Activated T-cell treated with anti-CD3 and anti-CD28 coated beads for 1 hour (primary cell): ENCODE data around the gene NSUN6.
"Not testable (repeated sequence)": the region's sequence is repeated elsewhere in the genome, so short reads cannot be mapped to it uniquely, and the experiment has no call there.

Experiments
- DNase-seq: peaks from one replicate; pipeline ENCODE4 v3.0.0-alpha.2; 2020; ENCODE audit warnings: low read depth

The NSUN6 gene

DNA sequence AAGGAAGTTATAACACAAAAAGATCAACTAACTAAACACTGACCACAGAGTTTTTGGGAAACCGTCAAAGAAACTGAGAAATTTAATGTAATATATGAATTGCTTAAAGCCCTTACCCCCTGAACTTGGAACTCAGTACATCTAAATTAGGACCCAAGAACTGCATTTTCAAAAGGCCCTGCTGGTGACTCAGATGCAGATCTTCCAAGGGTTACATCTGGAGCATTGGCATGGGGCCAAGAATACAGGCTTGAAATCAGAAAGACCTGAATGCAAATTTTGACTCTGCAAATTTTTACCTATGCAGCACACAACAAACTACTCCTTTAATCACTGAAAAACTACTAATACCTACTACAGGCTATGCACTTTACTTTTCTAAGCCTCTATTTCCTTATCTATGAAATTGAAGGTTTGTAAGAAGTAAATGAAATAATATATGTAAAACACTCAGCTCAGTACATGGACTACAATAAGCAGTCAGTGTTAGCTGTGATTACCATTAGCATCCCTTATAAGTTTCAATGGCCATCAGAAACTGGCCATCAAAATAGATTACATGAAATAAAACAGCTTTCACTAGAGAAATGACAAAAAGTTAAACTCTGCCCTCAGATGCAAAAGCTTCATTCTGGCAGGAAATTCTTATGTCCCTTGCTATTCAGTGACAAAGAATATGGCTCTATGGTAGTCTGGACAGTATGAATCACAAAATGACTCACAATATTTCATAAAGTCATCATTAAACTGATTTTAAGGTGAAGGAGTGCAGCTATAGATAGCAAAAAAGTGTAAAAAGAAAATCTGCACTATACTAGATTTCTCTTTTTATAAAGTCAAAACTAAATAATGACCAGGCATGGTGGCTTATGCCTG, 43.6 kb downstream of the NSUN6 start:
- no peak for DNase-seq

DNA sequence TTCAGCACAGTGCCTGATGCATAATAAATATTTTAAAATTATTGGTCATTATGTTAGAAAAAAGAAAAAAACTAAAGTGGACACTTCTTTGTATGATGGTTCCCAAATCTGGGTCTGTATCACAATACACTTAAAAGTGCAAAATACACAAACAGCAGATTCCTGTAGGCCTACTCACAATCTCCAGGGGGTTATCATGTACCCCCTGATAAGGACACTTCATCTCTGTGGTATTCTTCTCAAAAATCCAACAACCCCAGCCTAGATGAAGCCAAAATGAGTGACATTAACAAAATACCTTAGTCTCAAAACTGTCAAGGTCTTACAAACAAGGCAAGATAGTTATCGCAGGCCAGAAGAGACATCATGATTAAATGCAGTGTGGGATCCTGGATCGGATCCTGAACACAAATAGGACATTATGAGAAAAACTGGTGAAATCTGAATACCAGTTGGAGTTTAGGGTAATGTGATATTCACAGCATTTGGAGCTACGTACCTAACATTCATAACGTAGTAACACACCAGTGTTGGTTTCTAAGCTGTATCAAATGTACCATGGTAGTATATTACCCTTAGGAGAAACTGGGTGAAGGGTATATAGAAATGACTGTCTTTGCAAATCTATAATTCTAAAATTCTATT, 45.2 kb downstream of the NSUN6 start:
- no peak for DNase-seq

DNA sequence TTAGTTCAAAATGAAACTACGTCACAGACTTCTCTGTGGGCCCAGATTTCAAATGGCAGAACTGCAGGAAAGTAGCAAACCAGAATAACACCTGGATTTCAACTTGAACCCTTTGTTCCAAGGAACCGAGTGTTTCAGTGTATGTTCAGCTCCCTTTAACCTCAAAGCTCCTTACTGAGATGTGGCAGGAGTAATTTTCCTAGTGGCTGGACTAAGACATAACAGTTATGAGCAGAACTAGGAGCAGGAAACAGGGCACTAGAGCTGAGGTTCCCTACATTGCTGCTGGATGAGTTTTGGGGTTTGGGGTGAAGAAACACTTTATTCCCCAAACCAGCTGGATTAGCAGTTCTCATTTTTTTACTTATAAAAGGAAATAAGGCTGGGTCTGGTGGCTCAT, 50.1 kb downstream of the NSUN6 start:
- no peak for DNase-seq

DNA sequence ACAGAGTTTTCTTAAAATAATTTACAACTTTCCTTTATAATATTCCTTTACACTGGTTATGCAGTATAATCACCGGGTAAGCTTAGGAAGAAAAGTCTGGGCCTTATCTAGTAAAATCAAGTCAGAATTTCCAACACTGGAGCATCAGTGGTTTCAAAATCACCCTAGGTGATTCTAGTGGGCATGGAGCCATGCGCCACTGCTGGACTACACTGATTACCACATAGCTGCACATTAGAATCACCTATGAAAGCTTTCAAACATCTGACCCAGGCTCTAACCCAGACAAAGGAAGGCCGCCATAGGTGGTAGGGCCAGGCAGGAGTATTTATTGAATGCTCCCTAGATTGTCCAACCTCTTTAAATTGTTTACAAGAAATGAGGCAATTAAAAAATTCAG, 52.0 kb downstream of the NSUN6 start:
- no peak for DNase-seq

DNA sequence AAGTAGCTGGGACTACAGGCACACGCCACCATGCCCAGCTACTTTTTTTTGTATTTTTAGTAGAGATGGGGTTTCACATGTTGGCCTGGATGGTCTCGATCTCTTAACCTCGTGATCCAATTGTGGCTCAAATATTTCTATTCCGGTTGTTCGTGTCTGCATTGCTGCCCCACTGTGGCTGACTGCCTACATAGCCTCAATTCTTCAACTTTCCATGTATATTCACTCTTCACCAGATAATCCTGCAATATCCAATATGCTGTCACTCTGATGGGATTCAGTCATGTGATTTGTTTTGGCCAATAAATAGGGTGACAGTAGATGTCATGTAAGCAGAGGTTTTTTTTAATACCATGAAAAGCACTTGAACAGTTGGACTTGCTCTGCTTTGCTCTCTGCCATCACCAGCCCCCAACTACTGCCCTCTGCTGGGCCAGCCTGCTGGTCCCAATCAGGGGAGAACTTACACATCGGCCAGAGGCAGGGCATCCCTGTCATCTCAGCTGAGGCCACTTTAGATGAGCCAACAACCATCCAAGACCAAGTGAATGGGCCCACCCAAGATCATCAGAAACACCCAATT, 56.7 kb downstream of the NSUN6 start:
- no peak for DNase-seq

DNA sequence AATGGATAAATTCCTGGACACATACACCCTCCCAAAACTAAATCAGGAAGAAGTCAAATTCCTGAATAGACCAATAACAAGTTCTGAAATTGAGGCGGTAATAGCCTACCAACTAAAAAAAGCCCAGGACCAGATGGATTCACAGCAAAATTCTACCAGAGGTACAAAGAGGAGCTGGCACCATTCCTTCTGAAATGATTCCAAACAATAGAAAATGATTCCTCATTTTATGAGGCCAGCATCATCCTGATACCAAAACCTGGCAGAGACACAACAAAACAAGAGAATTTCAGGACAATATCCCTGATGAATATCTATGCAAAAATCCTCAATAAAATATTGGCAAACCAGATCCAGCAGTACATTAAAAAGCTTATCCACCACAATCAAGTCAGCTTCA, 60.2 kb downstream of the NSUN6 start:
- DNase-seq = not testable (repeated sequence)

DNA sequence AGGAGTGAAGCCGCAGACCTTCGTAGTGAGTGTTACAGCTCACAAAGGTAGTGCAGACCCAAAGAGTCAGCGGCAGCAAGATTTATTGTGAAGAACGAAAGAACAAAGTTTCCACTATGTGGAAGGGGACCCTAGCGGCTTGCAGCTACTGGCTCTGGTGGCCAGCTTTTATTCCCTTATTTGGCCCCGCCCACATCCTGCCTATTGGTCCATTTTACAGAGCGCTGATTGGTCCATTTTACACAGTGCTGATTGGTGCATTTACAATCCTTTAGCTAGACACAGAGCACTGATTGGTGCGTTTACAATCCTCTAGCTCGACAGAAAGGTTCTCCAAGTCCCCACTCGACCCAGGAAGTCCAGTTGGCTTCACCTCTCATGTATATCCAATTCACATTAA, 64.8 kb downstream of the NSUN6 start:
- not testable (repeated sequence) for DNase-seq

DNA sequence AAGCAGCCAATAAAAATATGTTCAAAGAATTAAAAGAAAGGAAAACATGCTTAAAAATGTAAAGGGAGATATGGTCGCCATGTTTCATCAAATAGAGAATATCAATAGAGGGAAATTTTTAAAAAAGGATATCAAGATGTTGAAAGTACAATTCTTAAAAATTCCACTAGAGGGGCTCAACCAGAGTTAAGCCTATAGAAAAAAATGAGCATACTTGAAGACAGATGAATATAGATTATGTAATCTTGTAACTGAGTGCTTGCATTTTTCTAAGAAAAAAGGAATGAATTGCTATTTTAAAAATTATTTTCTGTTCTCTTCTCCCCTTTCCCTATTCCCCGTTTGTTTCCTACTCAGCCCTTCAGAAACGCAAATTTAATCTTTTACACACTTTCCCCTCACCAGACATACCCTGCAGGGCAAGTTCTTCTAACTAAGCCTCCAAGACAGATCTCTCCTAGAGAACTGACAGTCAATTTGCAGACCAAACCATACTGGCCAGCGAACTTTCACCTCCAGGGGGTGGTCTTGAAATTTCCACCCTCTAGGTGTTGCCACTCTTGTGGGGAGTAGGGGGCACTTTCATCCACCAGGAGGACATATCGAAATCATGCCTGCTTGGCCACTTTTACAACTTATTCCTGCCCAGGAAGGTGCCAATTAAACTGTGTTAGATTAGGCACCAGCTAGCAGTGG, 67.7 kb downstream of the NSUN6 start:
- DNase-seq = no peak

GRCh38 chr10:18582803-18583202, 68.6 kb downstream of the NSUN6 start:
- no peak for DNase-seq

DNA sequence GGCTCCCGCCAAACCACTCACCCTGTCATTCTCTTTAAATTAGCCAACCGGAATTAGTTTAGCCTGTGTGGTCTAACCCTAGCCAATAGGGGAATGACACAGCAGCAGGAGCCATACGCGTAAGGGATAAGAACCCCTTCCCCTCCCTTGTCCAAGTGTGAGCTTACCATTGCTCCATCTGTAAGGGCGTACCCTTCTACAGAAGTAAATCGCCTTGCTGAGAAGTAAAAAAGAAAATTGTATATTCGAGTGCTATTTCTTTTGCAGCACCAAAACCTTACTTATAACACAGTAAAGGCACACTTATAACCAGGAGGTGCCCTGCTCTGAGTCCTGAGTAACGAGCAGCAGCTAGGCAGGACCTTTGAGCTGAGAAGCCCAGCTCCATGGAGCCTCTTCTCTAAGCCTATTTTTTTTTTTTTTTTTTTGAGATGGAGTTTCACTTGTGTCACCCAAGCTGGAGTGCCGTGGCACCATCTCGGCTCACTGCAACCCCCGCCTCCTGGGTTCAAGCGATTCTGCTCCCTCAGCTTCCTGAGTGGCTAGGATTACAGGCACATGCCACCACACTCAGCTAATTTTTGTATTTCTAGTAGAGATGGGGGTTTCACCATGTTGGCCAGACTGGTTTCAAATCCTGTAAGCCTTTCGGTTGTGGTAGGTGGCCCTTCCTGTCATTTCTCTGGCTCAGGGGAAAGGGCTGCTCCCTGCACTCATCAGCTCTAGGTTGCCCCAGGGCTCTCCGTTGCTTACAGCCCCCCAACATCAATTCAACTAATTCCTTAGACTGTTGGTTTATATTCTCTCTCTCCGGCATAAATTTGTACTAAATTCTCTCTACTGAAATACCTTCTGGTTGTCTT, 73.3 kb downstream of the NSUN6 start:
- no peak for DNase-seq

DNA sequence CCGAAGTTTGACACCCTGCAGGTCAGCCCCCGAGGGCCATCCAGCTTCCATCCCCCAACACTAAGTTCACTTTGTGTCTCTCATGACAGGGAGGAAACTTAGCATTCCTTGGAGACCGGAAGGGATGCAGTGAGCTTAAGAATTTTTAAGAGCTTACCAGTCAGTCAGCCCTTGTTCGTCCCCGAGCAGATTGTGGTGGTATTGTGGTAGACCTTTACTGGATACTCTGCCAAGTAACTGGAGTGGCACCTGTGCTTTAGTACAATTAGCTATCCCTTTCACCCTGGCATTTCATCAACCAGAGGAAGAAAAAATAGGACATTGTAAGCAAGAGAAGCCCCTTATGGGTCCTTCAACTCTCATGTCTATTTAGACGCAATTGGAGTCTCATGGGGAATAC, 74.8 kb downstream of the NSUN6 start:
- DNase-seq = no peak

DNA sequence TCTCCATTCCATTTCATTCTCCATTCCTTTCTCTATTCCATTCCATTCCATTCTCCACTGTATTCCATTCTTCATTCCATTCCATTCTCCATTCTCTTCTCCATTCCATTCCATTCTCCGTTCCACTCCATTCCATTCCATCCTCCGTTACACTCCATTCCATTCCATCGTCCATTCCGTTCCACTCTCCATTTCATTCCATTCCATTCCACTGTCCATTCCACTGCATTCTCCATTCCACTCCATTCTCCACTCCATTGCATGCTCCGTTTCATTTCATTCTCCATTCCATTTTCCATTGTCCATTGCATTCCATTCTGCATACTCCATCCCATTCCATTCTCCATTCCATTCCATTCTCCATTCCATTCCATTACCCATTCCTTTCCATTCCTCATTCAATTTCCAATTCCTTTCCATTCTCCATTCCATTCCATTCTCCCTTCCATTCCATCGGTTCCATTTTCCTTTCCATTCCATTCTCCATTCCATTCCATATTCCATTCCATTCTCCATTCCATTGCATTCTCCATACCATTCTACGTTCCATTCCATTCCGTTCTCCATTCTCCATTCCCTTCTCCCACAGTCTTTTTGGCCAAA, 78.3 kb downstream of the NSUN6 start:
- DNase-seq = no peak

DNA sequence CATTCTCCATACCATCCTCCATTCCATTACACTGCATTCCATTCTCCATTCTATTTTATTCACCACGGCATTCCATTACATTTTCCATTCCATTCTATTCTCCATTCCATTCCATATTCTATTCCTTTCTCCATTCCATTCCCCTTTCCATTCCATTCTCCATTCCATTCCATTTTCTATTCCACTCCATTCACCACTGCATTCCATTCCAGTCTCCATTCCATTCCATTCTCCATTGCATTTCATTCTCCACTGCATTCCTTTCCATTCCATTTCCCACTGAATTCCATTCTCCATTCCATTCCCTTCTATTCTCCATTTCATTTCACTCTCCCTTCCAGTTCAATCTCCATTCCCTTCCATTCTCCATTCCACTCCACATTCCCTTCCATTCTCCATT, 79.6 kb downstream of the NSUN6 start:
- DNase-seq = no peak

DNA sequence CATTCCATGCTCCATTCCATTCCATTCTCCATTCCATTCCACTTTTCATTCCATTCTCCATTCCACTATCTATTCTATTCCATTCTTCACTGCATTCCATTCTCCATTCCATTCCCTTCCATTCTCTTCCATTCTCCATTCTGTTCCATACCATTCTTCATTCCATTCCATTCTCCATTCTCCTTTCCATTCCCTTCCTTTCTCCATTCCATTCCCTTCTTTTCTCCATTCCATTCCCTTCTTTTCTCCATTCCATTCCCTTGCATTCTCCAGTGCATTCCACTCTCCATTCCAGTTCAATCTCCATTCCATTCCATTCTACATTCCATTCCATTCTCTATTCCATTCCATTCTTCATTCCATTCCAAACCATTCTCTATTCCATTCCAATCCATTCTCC, 80.3 kb downstream of the NSUN6 start:
- DNase-seq = no peak

DNA sequence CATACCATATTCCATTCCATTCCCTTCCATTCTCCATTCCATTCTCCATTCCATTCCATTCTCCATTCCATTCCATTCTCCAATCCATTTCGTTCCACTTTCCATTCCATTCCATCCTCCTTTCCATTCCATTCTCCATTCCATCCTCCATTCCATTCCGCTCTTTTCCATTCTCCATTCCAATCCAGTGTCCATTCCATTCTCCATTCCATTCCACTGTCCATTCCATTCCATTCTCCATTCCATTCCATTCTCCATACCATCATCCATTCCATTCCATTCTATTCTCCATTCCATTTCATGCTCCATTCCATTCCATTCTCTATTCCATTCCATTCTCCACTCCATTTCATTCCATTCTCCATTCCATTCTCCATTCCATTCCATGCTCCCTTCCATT, 81.0 kb downstream of the NSUN6 start:
- DNase-seq = not testable (repeated sequence)

GRCh38 chr10:18567343-18567856, 84.0 kb downstream of the NSUN6 start:
- no peak for DNase-seq

GRCh38 chr10:18566177-18566576, 85.2 kb downstream of the NSUN6 start:
- DNase-seq = no peak

DNA sequence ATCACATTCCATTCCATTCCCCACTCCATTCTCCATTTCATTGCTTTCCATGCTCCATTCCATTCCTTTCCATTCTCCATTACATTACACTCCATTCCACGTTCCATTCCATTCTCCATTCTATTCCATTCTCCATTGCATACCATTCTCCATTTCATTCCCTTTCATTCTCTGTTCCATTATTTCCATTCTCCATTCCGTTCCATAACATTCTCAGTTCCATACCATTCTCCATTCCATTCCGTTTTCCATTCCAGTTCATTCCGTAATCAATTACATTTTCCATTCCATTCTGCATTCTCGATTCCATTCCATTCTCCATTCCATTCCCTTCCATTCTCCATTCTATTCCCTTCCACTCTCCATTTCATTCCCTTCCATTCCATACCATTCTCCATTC, 86.4 kb downstream of the NSUN6 start:
- no peak for DNase-seq

DNA sequence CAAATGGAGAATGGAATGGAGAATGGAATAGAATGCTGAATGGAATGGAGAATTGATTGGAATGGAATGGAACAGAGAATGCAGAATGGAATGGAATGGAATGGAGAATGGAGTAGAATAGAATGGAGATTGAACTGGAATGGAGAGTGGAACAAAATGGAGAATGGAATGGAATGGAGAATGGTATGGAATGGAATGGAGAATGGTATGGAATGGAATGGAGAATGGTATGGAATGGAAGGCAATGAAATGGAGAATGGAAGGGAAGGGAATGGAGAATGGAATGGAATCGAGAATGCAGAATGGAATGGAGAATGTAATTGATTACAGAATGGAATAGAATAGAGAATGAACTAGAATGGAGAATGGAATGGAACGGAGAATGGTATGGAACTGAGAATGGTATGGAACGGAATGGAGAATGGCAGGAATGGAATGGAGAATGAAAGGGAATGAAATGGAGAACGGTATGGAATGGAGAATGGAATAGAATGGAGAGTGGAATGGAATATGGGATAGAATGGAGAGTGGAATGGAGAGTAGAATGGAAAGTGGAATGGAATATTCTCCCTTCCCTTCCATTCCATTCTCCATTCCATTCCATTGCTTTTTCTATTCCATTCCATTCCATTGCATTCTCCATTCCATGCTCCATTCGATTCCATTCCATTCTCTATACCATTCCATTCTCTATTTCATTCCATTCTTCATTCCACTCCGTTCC, 88.2 kb downstream of the NSUN6 start:
- no peak for DNase-seq

DNA sequence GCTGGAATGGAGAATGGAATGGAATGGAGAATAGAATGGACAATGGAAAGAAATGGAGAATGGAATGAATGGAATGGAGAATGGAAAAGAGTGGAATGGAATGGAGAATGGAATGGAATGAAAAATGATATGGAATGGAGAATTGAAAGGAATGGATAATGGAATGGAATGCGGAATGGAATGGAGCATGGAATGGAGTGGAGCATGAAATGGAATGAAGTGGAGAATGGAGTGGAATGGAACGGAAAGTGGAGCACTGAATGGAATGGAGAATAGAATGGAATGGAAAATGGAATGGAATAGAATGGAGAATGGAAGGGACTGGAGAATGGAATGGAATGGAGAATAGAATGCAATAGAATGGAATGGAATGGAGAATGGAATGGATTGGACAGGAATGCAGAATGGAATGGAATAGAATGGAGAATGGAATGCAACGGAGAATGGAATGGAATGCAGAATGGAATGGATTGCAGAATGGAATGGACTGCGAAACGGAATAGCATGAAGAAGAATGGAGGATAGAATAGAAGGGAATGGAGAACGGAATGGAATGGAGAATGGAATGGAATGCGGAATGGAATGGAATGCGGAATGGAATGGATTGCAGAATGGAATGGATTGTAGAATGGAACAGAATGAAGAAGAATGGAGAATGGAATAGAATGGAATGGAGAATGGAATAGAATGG, 89.4 kb downstream of the NSUN6 start:
- DNase-seq = no peak
